ENCODE results near the gene ST6GALNAC6.
"Not testable (repeated sequence)": the region's sequence is repeated elsewhere in the genome, so short reads cannot be mapped to it uniquely, and the experiment has no call there.

ST6GALNAC6 gene

DNA sequence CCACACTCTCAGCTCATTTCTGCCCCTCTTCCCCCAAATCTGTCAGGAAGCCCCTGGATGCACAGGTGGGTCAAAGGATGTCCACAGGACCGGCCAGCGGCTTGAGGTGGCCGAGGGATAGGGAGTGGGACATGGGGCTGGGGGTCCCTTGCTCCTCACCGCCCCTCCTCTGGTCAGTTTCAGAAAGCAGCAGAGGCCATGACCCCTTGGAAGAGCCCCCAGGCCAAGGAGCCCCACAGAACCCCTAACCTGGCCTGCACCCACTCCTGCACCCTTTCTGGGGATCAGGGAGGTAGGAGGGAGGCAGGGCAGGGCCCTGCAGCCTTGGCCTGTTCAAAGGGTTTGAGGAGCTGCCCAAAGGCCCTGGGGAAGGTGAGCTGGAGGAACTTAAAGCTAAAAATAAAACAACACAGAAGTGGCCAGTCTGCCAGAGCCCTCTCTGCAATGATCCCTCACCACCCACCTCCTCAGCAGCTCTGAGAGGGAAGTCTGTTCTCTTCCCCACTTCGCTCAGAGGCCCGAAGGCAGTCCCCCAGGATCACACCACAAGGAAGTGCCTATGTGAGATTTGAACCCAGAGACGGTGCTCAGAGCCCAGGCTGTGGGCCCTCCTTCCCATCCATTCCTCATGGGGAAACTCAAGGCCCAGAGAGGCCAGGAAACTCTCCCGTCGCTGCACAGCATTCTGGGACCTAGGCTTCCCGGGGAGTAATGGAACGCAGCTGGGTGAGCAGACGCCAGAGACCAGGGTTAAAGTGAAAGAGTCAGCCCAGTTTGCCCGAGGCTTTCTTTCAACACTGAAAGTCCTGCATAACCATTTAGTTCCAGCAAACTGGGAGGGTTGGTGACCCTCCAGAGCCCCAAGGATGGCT lies 45.9 kb downstream of the ST6GALNAC6 start:
- no peak for DNase-seq

DNA sequence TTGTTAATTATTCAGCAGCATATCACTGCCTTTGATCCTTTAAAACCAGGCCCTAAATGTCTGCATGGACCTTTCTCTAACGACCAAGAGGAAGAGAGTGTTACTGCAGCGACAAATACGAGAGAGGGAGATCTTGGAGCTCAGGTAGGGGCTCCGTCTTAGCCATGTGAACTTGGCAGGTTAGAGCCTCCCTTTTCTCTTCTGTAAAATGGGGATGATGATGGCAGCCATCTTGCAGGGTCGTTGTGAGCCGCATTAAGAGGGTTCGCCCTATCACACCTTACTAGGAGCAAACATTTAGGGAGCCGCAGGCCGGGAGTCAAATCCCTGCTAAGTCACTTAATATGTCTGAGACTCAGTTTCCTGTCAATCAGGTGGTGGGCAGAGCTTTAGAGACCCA lies 46.6 kb downstream of the ST6GALNAC6 start:
- DNase-seq = no peak

DNA sequence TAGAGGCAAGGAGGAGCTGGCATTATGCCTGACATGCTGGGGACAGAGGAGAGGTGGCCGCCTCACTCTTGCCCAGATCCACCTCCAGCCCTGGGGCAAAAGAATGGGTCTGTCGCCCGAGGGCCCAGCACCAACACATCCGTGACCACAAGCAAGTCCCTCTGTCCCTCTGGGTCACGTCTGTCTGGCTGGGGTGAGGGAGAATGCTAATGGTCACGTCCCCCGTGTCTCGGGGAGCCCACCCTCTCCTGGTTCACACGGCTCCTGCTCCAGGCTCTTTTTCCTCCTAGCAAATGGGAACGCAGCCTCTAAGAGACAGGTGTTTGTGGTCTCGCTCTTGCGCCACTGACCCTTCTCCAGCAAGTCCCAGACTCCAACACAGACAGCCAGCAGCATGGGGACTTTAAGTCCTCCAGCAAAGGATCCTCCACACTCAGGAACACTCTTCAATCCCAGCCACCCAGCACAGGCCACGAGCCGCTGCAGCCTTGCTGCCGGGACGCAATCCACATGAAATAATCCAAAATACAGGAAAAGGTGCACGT lies 49.0 kb downstream of the ST6GALNAC6 start:
- DNase-seq = no peak

DNA sequence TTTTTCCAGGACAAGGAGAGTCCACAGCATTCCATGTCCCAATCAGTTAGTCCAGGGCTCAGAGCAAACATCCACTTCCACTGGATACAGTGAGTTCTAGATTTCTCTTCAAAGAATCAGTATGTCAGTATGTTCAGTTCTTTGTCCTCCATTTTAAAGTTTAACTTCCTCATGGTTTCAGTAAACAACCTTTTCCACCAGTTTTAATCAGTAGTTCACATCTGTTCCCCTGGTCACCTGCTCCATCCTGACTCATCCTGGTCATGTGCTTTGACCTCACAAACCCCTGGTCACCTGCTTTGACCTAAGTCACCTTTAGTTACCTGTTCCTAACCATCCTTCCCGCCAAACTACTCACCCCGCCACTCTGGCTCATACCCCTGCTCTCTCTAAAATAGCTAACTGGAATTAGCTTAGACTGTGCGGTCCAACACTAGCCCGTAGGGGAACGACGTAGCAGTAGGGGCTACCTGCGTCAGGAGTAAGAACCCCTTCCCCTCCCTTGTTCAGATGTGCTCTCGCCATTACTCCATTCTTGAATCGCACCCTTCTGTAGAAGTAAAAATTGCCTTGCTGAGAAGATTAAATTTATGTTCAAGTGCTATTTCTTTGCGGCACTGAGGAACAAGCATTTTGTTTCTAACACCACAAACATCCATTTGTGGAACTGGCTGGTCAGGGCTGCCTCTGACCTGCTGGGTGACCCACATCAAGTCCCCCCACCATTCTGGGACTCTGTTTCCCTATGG lies 50.5 kb downstream of the ST6GALNAC6 start:
- no peak for DNase-seq

DNA sequence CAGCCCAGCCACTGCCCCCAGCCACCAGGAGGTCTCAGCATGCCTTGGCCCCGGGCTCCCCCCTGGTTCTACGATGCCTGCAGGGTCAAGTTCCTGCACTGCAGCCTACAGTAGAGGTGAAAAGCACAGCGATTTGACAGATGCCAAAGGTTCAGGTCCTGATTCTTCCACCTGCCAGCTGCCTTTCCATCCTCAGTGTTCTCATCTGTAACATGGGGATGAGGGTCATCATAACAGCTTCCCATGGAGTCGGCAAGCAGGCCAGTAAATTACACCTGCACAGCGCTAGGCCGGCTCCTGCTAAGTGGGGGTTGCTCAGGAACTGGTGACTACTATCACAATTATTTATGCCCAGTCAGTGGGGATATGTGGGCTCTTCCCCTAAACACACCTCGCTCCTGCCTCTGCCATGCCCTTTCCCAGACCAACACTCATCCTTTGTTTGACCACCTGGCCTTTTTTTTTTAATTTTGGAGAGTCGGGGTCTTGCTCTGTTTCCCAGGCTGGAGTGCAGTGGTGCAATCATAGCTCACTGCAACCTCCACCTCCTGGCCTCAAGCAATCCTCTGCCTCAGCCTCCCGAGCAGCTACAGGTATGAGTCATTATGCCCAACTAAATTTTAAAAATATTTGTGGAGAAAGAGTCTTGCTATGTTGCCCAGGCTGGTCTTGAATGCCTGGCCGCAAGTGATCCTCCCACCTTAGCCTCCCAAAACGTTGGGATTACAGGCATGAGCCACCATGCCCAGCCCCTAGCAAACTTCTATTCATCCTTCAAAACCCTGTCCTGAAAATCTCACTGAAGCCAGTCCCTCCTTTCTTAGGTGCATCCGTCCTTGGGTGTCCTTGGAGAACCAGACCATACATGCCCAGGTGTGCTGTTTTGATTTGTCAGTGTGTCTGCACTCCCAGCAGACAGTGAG lies 51.3 kb downstream of the ST6GALNAC6 start:
- DNase-seq = no peak

DNA sequence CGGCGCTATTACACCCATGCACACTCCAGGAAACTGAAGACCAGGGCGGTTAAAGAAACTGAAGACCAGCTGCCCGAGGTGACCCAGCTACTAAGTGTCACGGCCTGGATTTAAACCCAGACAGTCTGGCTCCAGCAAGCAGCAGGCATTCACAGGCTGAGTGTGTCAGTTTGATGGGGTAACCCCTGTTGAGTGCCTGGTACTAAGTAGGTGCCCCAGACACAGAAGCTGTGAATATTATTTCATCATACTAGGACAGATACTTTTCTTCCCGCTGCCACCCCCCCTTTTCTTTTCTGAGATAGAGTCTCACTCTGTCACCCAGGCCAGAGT lies 52.3 kb downstream of the ST6GALNAC6 start:
- no peak for DNase-seq

DNA sequence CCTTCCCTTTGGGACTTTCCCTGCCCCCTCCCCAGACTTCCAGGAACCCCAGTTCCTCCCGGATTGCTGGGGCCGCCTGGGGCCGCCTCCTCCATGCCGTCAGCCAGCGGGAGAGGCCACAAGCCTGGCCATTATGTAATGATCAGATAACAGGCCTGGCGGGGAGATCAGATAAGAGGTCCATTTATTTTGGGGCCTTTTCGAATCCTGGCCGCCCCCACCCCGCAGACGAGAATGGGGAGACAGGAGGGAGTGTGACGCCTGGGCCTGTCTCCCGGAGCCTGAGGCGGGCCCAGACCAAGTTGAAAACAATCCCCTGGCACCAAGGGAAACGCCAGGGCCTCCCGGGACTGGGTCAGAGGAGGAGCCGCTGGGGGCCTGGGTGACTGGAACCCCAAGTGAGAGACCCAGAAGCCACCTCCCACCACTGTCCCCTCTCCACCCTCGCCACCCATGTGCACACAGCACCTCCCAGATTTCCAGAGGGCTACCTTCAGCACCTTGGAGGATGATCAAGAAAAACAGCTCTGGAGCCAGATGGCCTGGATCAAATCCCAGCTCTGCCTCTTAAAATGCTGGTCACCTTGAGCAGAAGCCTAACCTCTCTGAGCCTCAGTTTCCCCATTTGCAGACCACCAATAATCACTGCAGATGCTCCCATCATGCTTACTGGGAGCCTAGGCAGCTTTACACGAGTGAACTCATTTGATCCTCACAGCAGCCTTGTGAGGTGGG lies 52.8 kb downstream of the ST6GALNAC6 start:
- no peak for DNase-seq

DNA sequence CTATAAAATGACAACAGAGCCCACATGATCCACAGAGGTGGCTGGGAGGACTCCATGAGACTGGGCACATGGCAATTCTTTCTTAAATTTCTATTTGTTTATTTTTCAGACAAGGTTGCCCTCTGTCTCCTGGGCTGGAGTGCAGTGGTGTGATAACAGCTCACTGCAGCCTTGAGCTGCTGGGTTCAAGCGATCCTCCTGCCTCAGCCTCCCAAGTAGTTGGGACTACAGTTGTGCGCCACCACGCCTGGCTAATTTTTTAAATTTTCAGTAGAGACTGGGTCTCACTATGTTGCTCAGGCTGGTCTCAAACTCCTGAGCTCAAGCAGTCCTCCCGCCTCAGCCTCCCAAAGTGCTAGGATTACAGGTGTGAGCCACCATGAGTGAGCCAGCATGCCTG lies 53.8 kb downstream of the ST6GALNAC6 start:
- not testable (repeated sequence) for DNase-seq

DNA sequence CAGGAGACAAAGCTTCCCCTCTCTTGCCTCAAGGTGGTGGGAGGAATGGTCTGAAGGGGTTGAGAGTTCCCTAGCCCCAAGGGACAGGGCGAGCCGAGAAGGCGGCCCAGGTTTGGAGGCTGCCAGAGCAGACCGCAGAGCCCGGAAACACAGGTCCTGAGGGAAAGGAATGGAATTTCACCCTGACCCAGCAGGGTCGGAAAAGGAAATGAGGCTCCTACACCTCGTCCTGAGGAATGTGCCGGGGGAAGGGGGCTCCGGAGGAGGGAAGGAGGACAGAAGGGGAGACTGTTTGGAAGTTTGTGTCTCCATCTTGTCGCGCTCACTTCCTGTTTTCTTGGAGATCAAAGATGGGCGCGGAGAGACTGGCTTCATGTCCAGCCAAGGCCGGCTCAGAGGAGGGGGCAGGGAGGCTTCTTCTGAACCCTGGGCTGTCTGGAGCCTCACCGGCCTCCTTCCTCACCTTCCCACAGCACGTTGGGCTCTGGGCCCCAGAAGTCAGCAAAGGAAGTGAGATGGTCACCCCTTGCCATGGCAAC lies 54.5 kb downstream of the ST6GALNAC6 start:
- DNase-seq = no peak

DNA sequence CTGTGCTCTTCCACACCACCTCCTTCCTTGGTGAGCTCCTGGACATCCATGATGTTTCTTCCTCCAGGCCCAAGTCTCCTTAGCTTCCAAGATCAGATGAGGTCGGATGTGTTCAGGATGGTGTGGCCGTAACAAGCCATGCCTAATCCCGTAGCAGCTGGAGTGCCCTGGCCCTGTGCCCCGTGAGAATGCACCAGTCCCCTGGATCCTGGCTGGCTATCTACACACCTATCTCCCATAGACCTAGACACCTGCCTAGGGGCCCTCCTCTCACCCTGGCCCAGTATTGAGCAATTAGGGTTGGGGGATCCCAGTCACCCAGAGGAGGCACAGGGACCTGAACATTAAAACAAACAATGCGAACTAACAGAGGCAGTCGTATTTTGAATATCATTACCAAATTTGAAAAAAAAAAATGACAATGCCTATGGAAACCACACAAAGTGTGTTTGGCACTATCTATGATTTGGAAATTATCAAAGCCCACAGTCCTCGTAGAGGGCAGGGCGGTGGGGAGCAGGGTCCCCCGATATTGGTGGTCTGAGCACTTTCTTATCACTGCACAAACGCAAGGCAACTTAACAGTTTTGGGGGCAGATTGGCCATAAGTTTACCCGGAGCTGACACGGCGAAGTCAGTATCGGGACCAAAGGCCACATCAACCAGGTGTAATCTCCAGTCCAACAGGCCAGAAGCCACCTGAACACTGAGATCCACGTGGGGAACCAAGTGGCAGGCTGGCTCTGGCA lies 58.1 kb downstream of the ST6GALNAC6 start:
- no peak for DNase-seq

DNA sequence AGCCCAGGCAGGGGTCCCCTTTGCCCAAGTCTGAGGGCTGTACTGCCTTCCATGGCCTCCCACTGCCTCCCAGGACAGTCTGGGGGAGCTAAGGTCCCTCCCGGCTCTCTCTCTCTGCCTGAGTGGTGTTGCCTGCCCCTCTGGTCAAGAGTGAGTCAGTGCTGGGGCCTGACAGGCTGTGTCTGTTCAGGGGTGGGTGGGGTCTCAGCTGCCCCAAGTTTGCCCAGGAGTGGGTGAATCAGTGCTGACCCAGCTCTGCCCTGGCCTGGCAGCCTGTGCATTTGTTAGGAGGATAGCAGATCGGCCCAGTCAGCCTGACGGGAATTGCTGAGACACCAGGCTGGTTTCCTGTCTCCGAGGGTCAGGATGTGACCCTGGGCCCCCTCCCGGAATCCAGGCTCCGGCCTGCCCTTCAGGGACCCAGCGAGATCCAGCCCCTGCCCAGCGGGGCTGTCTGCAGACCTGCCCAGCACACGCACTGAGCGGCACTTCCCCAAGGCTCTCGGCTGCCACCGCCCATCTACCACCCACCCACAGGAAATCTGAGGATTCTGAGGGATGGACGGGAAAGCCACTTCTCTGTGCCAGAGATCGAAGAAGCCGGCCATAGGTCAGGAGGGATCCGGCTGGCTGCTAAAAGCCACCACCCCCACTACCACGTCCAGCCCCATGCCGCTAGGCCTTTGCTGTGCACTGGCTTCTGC lies 60.9 kb downstream of the ST6GALNAC6 start:
- DNase-seq = no peak

DNA sequence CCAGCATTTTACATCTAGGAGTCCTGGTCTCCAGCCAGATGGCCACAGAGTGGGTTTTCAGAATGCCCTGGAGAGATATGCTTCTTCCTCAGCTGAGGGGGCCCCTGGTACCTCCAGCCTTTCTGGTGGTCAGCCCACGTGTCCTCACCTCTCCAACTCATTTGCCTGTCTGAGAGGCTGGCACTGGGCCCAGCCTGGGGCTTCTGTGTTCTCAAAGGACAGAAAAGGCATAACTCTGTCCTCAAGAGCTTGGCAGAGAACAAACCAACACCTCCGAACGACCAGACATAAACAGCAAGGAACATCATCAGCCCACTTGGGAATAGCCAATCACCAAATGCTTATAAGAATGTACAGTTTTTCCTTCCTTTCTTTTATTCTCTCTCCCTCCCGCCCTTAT lies 62.1 kb downstream of the ST6GALNAC6 start:
- no peak for DNase-seq

DNA sequence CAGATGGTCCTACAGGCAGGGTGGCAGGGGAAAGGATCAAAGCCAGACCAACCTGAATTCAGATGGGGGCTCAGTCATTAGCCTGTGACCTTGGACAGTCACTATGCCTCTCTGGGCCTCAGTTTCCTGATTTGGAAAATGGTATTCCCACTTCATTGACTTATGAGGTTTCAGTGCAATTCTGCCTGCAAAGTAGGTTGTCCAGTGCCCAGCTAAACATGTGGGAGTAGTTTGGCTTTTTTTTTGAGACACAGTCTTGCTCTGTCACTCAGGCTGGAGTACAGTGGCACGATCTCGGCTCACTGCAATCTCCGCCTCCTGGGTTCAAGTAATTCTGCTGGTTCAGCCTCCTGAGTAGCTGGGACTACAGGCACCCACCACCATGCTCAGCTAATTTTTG lies 62.8 kb downstream of the ST6GALNAC6 start:
- not testable (repeated sequence) for DNase-seq

DNA sequence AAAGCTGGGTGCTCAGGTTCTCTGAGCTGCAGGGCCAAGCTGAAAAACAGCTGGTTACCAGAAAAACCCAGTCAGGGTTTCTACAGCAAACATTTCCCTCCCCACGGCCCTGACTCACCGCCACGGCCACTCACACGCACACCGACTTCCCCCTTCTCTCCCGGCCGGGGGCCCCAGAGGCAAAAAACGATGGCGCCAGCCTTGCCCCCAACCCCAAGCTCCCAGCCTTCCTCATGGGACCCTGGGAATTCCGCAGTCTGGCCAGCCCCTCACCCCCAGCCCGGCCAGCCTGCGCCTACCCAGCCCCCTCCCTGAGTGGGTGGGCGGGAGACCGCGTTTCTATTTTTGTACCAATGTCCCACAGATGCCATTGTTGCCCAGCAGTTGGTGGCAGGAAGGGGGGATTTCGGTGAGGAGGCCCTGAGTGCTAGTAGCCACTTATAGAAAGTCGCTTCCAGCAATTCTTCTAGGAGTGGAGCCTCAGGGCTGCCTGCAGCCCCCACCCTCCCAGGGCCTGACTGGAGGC lies 63.3 kb downstream of the ST6GALNAC6 start:
- no peak for DNase-seq

All from NCI-H2107 (cell line).